NCI-H774 (cell line): ENCODE results near the gene C20orf144.

Experiments used
- DNase-seq: peaks from one replicate; lab custom pipeline; 2025; lab: John Stamatoyannopoulos, UW

C20orf144 gene

GRCh38 chr20:33666293-33667244 lies 4.4 kb downstream of the C20orf144 start, which contains the start of gene ACTL10:
Gene ACTL10, plus strand, starts transcription at chr20:33666943. Its CDS starts 555 bp downstream, at chr20:33667498.
- DNase-seq, result peak; percentile 98

GRCh38 chr20:33667245-33667675 lies 5.1 kb downstream of the C20orf144 start:
- DNase-seq, result no peak

- DNase-seq, result peak; percentile 79
Measured at GRCh38 chr20:33667676-33668465, 5.7 kb downstream of the C20orf144 start.

- DNase-seq, result no peak
Measured at GRCh38 chr20:33668466-33669155, 6.5 kb downstream of the C20orf144 start.

GRCh38 chr20:33669224-33669623 lies 7.1 kb downstream of the C20orf144 start:
- DNase-seq, result no peak

- no peak for DNase-seq
Measured at GRCh38 chr20:33669873-33670640, 7.9 kb downstream of the C20orf144 start.

- DNase-seq, result no peak
Measured at GRCh38 chr20:33670715-33671499, 8.8 kb downstream of the C20orf144 start.

GRCh38 chr20:33671573-33672288 lies 9.6 kb downstream of the C20orf144 start:
- DNase-seq, result no peak

GRCh38 chr20:33672426-33673113 lies 10.4 kb downstream of the C20orf144 start:
- DNase-seq, result no peak

GRCh38 chr20:33673114-33673409 lies 10.9 kb downstream of the C20orf144 start:
- DNase-seq, result no peak

- DNase-seq, result no peak
Measured at GRCh38 chr20:33673410-33674293, 11.5 kb downstream of the C20orf144 start.

GRCh38 chr20:33674294-33675135 lies 12.4 kb downstream of the C20orf144 start, which contains the start of gene NECAB3:
Gene NECAB3, minus strand, starts transcription at chr20:33674428. Its CDS starts 76 bp downstream, at chr20:33674352.
- DNase-seq, result peak; percentile 80

GRCh38 chr20:33675136-33675959 lies 13.2 kb downstream of the C20orf144 start:
- no peak for DNase-seq

GRCh38 chr20:33676121-33676520 lies 14.0 kb downstream of the C20orf144 start:
- DNase-seq, result no peak

GRCh38 chr20:33676652-33677645 lies 14.8 kb downstream of the C20orf144 start:
- no peak for DNase-seq
